IMR-90 (cell line): ENCODE data around the gene ZFYVE28. TPM values are rescaled to one million over a fixed set of nuclear protein-coding genes. Genes with fewer than 3 reads are reported as not detected.

Source experiments
- ATAC-seq: fragments of 200-7000 bp; cut with Tn5 transposase; 2 replicates; pipeline ENCODE4 v1.9.1; 2020; ENCODE audit warnings: low read depth, mild to moderate bottlenecking, moderate library complexity
- BruUV-seq: library from RNA; stranded (reverse); fragments of 400-500 nt; replicated peaks from 2 replicates; lab custom pipeline; 2021; lab: Mats Ljungman, UMichigan
- CTCF ChIA-PET: fragments of 300-600 bp; formaldehyde crosslinking; extraction: SDS; loops from one replicate; lab custom pipeline; 2021; ENCODE audit warnings: antibody characterized with exemption; lab: Yijun Ruan, JAX
- POLR2A ChIA-PET: fragments of 300-600 bp; sonication (Branson Sonifier 250); formaldehyde crosslinking; loops from one replicate; lab custom pipeline; 2022; ENCODE audit warnings: antibody characterized with exemption; ENCODE audit not compliant: unreplicated experiment; lab: Charles Lee
- DNase-seq: peaks from one replicate; pipeline ENCODE4 v3.0.0; 2013
- H2AFZ ChIP-seq: replicated peaks from 2 replicates; pipeline ENCODE3; 2013; ENCODE audit warnings: low read length, mild to moderate bottlenecking; ENCODE audit not compliant: poor library complexity
- H2AK5ac ChIP-seq: 2 replicates; pipeline ENCODE4 v1.6.1; 2013; ENCODE audit warnings: low read depth, low read length, inconsistent platforms
- H2AK9ac ChIP-seq: replicated peaks from 2 replicates; pipeline ENCODE3; 2013; ENCODE audit warnings: mild to moderate bottlenecking, low read depth, low read length, moderate library complexity; ENCODE audit not compliant: poor library complexity
- H2BK120ac ChIP-seq: 2 replicates; pipeline ENCODE4 v1.6.1; 2013; ENCODE audit warnings: low read depth, low read length, inconsistent platforms
- H2BK15ac ChIP-seq: 3 replicates; pipeline ENCODE4 v1.6.1; 2013; ENCODE audit warnings: low read depth, low read length, inconsistent platforms
- H2BK20ac ChIP-seq: 2 replicates; pipeline ENCODE4 v1.6.1; 2013; ENCODE audit warnings: low read depth, mild to moderate bottlenecking, inconsistent platforms, low read length, moderate library complexity
- H2BK5ac ChIP-seq: 2 replicates; pipeline ENCODE4 v1.6.1; 2013; ENCODE audit warnings: mild to moderate bottlenecking, low read depth, low read length, inconsistent platforms; ENCODE audit not compliant: poor library complexity, severe bottlenecking
- H3K14ac ChIP-seq: replicated peaks from 2 replicates; pipeline ENCODE4 v1.6.1; 2013; ENCODE audit warnings: low read depth, low read length, inconsistent platforms
- H3K18ac ChIP-seq: 2 replicates; pipeline ENCODE4 v1.6.1; 2013; ENCODE audit warnings: low read depth, low read length, control low read depth
- H3K23ac ChIP-seq: 2 replicates; pipeline ENCODE4 v1.6.1; 2013; ENCODE audit warnings: low read depth, low read length, inconsistent platforms
- H3K27ac ChIP-seq: 2 replicates; pipeline ENCODE4 v1.5.1; 2013; ENCODE audit warnings: mild to moderate bottlenecking, control low read depth, low read length; ENCODE audit not compliant: insufficient read depth
- H3K27me3 ChIP-seq: 2 replicates; pipeline ENCODE4 v1.6.1; 2013; ENCODE audit warnings: low read length; ENCODE audit not compliant: control insufficient read depth, insufficient read depth
- H3K36me3 ChIP-seq: 2 replicates; pipeline ENCODE4 v1.6.1; 2013; ENCODE audit warnings: low read length, mixed read lengths; ENCODE audit not compliant: control insufficient read depth, insufficient read depth
- H3K4ac ChIP-seq: 2 replicates; pipeline ENCODE4 v1.6.1; 2013; ENCODE audit warnings: low read depth, low read length, inconsistent platforms
- H3K4me1 ChIP-seq: 2 replicates; pipeline ENCODE4 v1.6.1; 2013; ENCODE audit warnings: low read length, mixed read lengths; ENCODE audit not compliant: control insufficient read depth, insufficient read depth
- H3K4me2 ChIP-seq: 2 replicates; pipeline ENCODE4 v1.6.1; 2013; ENCODE audit warnings: low read depth, mild to moderate bottlenecking, control low read depth, low read length, moderate library complexity
- H3K4me3 ChIP-seq: 2 replicates; pipeline ENCODE4 v1.5.1; 2013; ENCODE audit warnings: low read depth, mild to moderate bottlenecking, control low read depth, low read length, moderate library complexity; ENCODE audit not compliant: insufficient read depth
- H3K56ac ChIP-seq: 2 replicates; pipeline ENCODE4 v1.6.1; 2013; ENCODE audit warnings: low read length, inconsistent platforms; ENCODE audit not compliant: insufficient read depth; ENCODE audit errors: extremely low read depth
- H3K79me1 ChIP-seq, 2 experiments: 2 replicates each; pipeline ENCODE4 v1.6.1; 2013; ENCODE audit warnings: low read length in 2 of 2, inconsistent platforms in 1 of 2, low read depth in 1 of 2
- H3K9ac ChIP-seq: 2 replicates; pipeline ENCODE4 v1.6.1; 2013; ENCODE audit warnings: low read depth, low read length, control low read depth
- H3K9me1 ChIP-seq: 2 replicates; pipeline ENCODE4 v1.6.1; 2013; ENCODE audit warnings: low read length, inconsistent platforms; ENCODE audit not compliant: insufficient read depth
- H3K9me3 ChIP-seq: 2 replicates; pipeline ENCODE4 v1.6.1; 2013; ENCODE audit warnings: low read length; ENCODE audit not compliant: control insufficient read depth, insufficient read depth
- H4K20me1 ChIP-seq: 2 replicates; pipeline ENCODE4 v1.6.1; 2013; ENCODE audit warnings: low read length, inconsistent platforms; ENCODE audit not compliant: insufficient read depth
- H4K5ac ChIP-seq: 2 replicates; pipeline ENCODE4 v1.6.1; 2013; ENCODE audit warnings: mild to moderate bottlenecking, low read depth, low read length, control low read depth
- H4K8ac ChIP-seq, 2 experiments: 2 replicates each; pipeline ENCODE4 v1.6.1; 2013; ENCODE audit warnings: low read depth in 2 of 2, low read length in 2 of 2, control low read depth in 1 of 2, inconsistent platforms in 1 of 2
- H4K91ac ChIP-seq: 2 replicates; pipeline ENCODE4 v1.6.1; 2013; ENCODE audit warnings: low read depth, low read length, inconsistent platforms; ENCODE audit not compliant: insufficient read depth
- BHLHE40 ChIP-seq: fragments of 150-350 bp; IDR thresholded peaks from 2 replicates; pipeline ENCODE4 v1.6.1; 2016; ENCODE audit warnings: mild to moderate bottlenecking, low read depth, low read length
- CEBPB ChIP-seq: IDR thresholded peaks from 2 replicates; pipeline ENCODE4 v1.6.1; 2012; ENCODE audit warnings: low read depth, low read length, improper control_type of control experiment
- CHD1 ChIP-seq: IDR thresholded peaks from 2 replicates; pipeline ENCODE4 v1.6.1; 2012; ENCODE audit warnings: low read depth, low read length, improper control_type of control experiment
- MAZ ChIP-seq: IDR thresholded peaks from 2 replicates; pipeline ENCODE4 v1.6.1; 2012; ENCODE audit warnings: low read depth, mild to moderate bottlenecking, low read length, improper control_type of control experiment, moderate library complexity, borderline replicate concordance
- MXI1 ChIP-seq: IDR thresholded peaks from 2 replicates; pipeline ENCODE4 v1.6.1; 2012; ENCODE audit warnings: low read depth, mild to moderate bottlenecking, low read length, moderate library complexity, borderline replicate concordance
- WGBS, 2 experiments: methylation state at CpG; one replicate each; pipeline versions ENCODE4 v1.1.5 to v1.1.7; 2013; ENCODE audit warnings: missing lambda C conversion rate in 2 of 2; ENCODE audit not compliant: insufficient read length in 1 of 2; ENCODE audit errors: extremely low coverage in 2 of 2; 5-methylcytosine and 5-hydroxymethylcytosine counted together
- dilution Hi-C: fragments of 300-500 bp; cut with HindIII; formaldehyde crosslinking; loops from one replicate; pipeline ENCODE4 v1.14.3; 2018; ENCODE audit warnings: low sequenced_read_pairs; ENCODE audit not compliant: unreplicated experiment
- in situ Hi-C: fragments of 300-500 bp; cut with MboI; formaldehyde crosslinking; loops from 3 replicates; pipeline ENCODE4 v1.14.3; 2019; ENCODE audit warnings: low sequenced_read_pairs, inconsistent platforms, mixed read lengths
- intact Hi-C: fragments of 100-400 bp; cut with micrococcal nuclease; formaldehyde crosslinking; loops from 2 replicates; pipeline ENCODE4 v1.10.0; 2022
- polyA plus RNA-seq, 3 experiments: library from polyadenylated mRNA; depleted of rRNA; stranded (reverse); fragments of >200 nt; gene quantifications; 2 replicates each; pipeline ENCODE4 v1.2.3, GENCODE V29; 2012; ENCODE audit warnings: low replicate concordance in 1 of 3
- total RNA-seq: library from RNA; depleted of rRNA; stranded (reverse); fragments of >200 nt; gene quantifications from 2 replicates; pipeline ENCODE4 v1.2.3, GENCODE V29; 2012
- TF ChIP-seq, protein P1 (sequence below): fragments of 150-350 bp; IDR thresholded peaks from 2 replicates; pipeline ENCODE4 v1.6.1; 2017; ENCODE audit warnings: mild to moderate bottlenecking, antibody characterized with exemption, low read length, low read depth
- TF ChIP-seq, protein P2 (sequence below): conservative IDR thresholded peaks from 2 replicates; pipeline ENCODE4 v1.5.1; 2012; ENCODE audit warnings: mild to moderate bottlenecking, low read depth, low read length, improper control_type of control experiment

ZFYVE28 gene
- total and polyA plus RNA-seq, 2 of the 4 experiments (the other 2 are of a cell fraction): 0.36 to 1.2 TPM

DNA sequence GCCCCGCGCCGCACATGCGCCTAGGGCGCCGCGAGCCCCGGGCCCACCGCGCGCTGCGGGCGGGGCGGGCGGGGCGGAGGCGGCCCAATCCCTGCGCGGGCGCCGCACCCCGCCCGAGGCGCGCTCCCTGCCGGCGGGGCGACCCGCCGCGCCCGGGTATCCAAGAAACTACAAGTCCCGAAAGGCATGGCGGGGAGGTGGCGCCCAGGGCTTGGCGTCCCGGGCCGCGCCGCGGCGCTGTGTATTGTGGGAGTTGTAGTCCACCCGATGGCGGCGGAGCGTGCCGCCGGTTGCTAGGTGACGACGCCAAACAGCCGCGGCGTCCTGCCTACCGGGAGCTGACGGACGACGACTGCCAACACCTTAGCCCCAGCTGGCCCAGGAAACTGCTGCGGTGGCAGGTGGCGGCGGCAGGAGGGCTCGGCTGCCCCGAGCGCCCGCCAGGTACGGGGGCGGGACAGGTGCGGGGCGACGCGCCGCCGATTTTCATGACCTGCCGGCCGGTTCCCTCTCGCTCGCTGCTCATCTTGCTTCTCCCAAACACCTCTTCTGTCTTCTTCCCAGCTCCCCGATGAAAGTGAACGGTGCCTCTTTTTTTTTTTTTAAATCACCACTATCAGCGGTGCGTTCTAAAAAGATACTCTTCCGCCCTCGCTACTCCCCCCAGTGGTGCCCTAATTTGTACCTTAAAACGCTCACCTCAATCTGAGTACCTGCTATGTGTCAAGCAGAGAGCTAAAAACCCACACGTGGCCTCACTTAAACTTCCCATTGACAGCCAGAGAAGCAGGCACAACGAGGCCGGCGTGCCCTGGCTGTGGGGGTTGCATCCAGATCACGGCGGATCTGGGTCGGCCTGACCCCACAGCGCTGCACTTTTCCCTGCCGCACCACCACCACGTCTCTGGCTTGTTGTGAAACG, 466 bp upstream of the ZFYVE28 start, which contains the start of gene CFAP99:
CFAP99 (plus strand) TSS at position 306 of the 922 bp plus-strand sequence.
- dilution Hi-C loops (no loop called here), in situ Hi-C loops (no loop called here), intact Hi-C loops (loop anchor here (10.0 kb wide), 1 partner anchor 154 kb away; the partner anchor contains the start of gene MXD4)
- Histone ChIP-seq H3K4me2 (peak within 1 kb of the TSS; percentile 93), H2AK9ac (peak within 1 kb of the TSS; percentile 84), H4K91ac (no peak within 1 kb of the TSS), H3K4me3 (peak within 1 kb of the TSS; percentile 66), H3K9ac (no peak within 1 kb of the TSS), H3K27me3 (peaks cover 70% of the 10 kb centered on the region), H3K27ac (no peak within 1 kb of the TSS), H4K8ac (no peak within 1 kb of the TSS), H3K4me1 (peaks cover 4% of the 10 kb centered on the region; the same call in 1 of the 2 replicates), H2BK20ac (no peak within 1 kb of the TSS), H3K9me1 (peaks cover 3% of the 10 kb centered on the region; the same call in 1 of the 2 replicates), H2AK5ac (0 out of 2 replicates have a peak within 1 kb of the TSS, but pooled peaks have one; percentile 3), H3K4ac (no peak within 1 kb of the TSS), H4K20me1 (no peaks in the 10 kb centered on the region), H4K5ac (no peak within 1 kb of the TSS), H2AFZ (peak within 1 kb of the TSS; percentile 94), H3K56ac (no peak within 1 kb of the TSS), H3K18ac (no peak within 1 kb of the TSS), H3K14ac (no peak within 1 kb of the TSS), H3K9me3 (0 out of 2 replicates have a peak, but pooled peaks cover 2% of the 10 kb centered on the region), H2BK120ac (no peak within 1 kb of the TSS), H3K79me1 (no peaks in the 10 kb centered on the region), H3K23ac (no peak within 1 kb of the TSS), H2BK5ac (no peak within 1 kb of the TSS), H2BK15ac (no peak within 1 kb of the TSS), H3K36me3 (no peaks in the 10 kb centered on the region)
- 0 out of 2 replicates have a peak, but pooled peaks have one; percentile 64 for TF ChIP-seq MXI1
- TF ChIP-seq BHLHE40: peak; percentile 56; the same call in 1 of the 2 replicates
- TF ChIP-seq CHD1: no peak
- TF ChIP-seq, protein P1, sequence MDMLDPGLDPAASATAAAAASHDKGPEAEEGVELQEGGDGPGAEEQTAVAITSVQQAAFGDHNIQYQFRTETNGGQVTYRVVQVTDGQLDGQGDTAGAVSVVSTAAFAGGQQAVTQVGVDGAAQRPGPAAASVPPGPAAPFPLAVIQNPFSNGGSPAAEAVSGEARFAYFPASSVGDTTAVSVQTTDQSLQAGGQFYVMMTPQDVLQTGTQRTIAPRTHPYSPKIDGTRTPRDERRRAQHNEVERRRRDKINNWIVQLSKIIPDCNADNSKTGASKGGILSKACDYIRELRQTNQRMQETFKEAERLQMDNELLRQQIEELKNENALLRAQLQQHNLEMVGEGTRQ: peak; percentile 33; the same call in 1 of the 2 replicates
- TF ChIP-seq MAZ: peak; percentile 72
- no peak for TF ChIP-seq CEBPB
- TF ChIP-seq, protein P2, sequence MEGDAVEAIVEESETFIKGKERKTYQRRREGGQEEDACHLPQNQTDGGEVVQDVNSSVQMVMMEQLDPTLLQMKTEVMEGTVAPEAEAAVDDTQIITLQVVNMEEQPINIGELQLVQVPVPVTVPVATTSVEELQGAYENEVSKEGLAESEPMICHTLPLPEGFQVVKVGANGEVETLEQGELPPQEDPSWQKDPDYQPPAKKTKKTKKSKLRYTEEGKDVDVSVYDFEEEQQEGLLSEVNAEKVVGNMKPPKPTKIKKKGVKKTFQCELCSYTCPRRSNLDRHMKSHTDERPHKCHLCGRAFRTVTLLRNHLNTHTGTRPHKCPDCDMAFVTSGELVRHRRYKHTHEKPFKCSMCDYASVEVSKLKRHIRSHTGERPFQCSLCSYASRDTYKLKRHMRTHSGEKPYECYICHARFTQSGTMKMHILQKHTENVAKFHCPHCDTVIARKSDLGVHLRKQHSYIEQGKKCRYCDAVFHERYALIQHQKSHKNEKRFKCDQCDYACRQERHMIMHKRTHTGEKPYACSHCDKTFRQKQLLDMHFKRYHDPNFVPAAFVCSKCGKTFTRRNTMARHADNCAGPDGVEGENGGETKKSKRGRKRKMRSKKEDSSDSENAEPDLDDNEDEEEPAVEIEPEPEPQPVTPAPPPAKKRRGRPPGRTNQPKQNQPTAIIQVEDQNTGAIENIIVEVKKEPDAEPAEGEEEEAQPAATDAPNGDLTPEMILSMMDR: peak; percentile 32
- DNase-seq: peak; percentile 88
- no TSS peak for BruUV-seq
- ChIA-PET POLR2A (interaction anchor here (0.6 kb wide), 1 partner anchor 1912 kb away, joined by 3 read pairs; no protein-coding TSS in a partner anchor), CTCF (interaction anchor here (0.9 kb wide), 1 partner anchor 141 kb away, joined by 4 read pairs; no protein-coding TSS in a partner anchor)
- peak; percentile 98 for ATAC-seq
- 3% methylated on average over 36 of the region's 94 CpGs; no CpG with 5 or more reads in 1 of the 2 experiments for WGBS, 2 experiments
